BE2C (cell line): ENCODE data around the gene ZBP1.

Experiments used
- DNase-seq: peaks from one replicate; pipeline ENCODE4 v3.0.0-alpha.2; 2020
- H3K27me3 ChIP-seq: fragments of 250-450 bp; sonication (Bioruptor Pico); 2 replicates; pipeline ENCODE4 v1.5.1; 2020; ENCODE audit warnings: mild to moderate bottlenecking
- H3K36me3 ChIP-seq: fragments of 250-450 bp; sonication (Bioruptor Pico); 2 replicates; pipeline ENCODE4 v1.5.1; 2020; ENCODE audit warnings: mild to moderate bottlenecking
- H3K4me1 ChIP-seq: fragments of 250-450 bp; sonication (Bioruptor Pico); 2 replicates; pipeline ENCODE4 v1.5.1; 2020
- H3K4me3 ChIP-seq: 2 replicates; pipeline ENCODE4 v1.5.1; 2011; ENCODE audit warnings: low read depth, low read length
- H3K9me3 ChIP-seq: fragments of 250-450 bp; sonication (Bioruptor Pico); 2 replicates; pipeline ENCODE4 v1.5.1; 2020
- CTCF ChIP-seq: IDR thresholded peaks from 2 replicates; pipeline ENCODE4 v1.5.1; 2012; ENCODE audit warnings: mild to moderate bottlenecking, low read depth, low read length

The ZBP1 gene

GRCh38 chr20:57612916-57613315 is 7.3 kb downstream of the ZBP1 start:
- peaks cover 3% of the 10 kb centered on the region; the same call in 1 of the 2 replicates for H3K27me3 ChIP-seq
- H3K4me1 ChIP-seq = no peaks in the 10 kb centered on the region
- DNase-seq = peak; percentile 1
- H3K36me3 ChIP-seq = no peaks in the 10 kb centered on the region
- TF ChIP-seq CTCF = no peak
- no peak overlapping the region for H3K4me3 ChIP-seq
- H3K9me3 ChIP-seq = no peaks in the 10 kb centered on the region

- Histone ChIP-seq H3K27me3 (peaks cover 6% of the 10 kb centered on the region), H3K9me3 (no peaks in the 10 kb centered on the region), H3K4me3 (no peak overlapping the region), H3K36me3 (no peaks in the 10 kb centered on the region), H3K4me1 (no peaks in the 10 kb centered on the region)
- TF ChIP-seq CTCF = no peak
- DNase-seq = peak; percentile 1
These were observed 7.8 kb downstream of the ZBP1 start for GRCh38 chr20:57612436-57612835.

- Histone ChIP-seq H3K27me3 (peaks cover 8% of the 10 kb centered on the region), H3K9me3 (no peaks in the 10 kb centered on the region)
- no peak for TF ChIP-seq CTCF
These were observed 8.5 kb downstream of the ZBP1 start for GRCh38 chr20:57611586-57612311.

DNA sequence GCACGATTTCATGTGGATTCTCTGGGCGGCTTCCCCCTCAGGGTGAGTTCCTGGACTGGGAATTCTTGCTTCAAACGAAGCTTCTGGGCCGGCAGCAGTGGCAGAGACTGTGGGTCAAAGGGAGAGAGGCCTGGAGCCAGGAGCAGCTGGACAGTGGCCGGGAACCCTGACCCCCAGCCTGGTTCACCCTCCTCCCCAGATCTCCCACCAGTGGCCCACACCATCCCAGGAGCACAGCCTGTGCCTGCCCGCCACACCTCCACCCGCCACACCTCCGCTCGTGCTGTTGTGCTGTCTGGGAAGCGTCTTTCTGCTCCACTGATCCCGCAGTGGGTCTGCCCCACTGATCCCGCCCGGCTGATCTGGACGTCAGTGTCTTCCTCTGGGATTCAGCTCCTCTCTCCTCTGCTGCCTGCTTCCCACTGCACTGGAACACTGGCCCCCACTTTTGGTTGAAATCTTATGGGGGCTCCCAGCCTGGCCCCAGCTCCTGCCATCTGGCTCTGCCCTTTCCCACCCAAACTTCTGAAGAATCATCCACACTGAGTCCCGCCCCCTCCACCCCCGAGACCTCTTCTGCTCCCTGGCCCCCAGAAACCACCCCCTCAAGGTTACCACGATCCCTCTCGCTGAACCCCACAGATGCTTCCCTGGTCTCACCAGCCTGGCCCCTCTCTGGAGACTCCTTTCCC is 9.8 kb downstream of the ZBP1 start:
- no peaks in the 10 kb centered on the region for H3K36me3 ChIP-seq
- peaks cover 8% of the 10 kb centered on the region for H3K27me3 ChIP-seq
- no peaks in the 10 kb centered on the region for H3K4me1 ChIP-seq
- no peak for TF ChIP-seq CTCF
- H3K9me3 ChIP-seq = no peaks in the 10 kb centered on the region
- DNase-seq = peak; percentile 18
- H3K4me3 ChIP-seq = no peak overlapping the region

More at GRCh38 chr20:57611586-57612311, 8.5 kb downstream of the ZBP1 start:
- Histone ChIP-seq H3K4me3 (no peak overlapping the region), H3K4me1 (no peaks in the 10 kb centered on the region), H3K36me3 (no peaks in the 10 kb centered on the region)
- peak; percentile 1 for DNase-seq

DNA sequence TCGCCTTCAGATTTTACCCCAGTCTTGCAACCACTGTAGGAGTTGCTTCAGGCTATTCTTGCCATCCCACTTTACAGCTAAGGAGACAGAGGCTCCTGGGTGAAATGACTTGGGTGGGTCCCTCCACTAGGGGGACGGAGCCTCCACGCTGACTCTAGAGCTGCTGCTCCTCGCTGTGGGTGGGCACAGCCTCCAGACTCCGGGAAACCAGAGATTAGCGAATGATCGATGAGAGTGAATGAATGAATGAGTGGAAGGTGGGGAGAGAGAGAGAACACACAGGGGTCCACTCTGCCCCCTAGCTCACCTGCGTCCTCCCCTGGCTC is 10.4 kb downstream of the ZBP1 start:
- H3K4me1 ChIP-seq = no peaks in the 10 kb centered on the region
- peak; percentile 36 for TF ChIP-seq CTCF
- H3K9me3 ChIP-seq = no peaks in the 10 kb centered on the region
- H3K36me3 ChIP-seq = no peaks in the 10 kb centered on the region
- H3K27me3 ChIP-seq = peaks cover 8% of the 10 kb centered on the region
- DNase-seq = no peak
- H3K4me3 ChIP-seq = no peak overlapping the region
